Astrocyte (in vitro differentiated cells and primary cell): ENCODE measurements around the gene THSD7B.
"Not testable (repeated sequence)": the region's sequence is repeated elsewhere in the genome, so short reads cannot be mapped to it uniquely, and the experiment has no call there.

Experiments used
- EZH2 ChIP-seq: IDR thresholded peaks from 2 replicates; pipeline ENCODE4 v1.6.1; 2012; ENCODE audit warnings: mild to moderate bottlenecking, low read length, inconsistent platforms; ENCODE audit not compliant: insufficient read depth
- TF ChIP-seq, protein P1 (sequence below): IDR thresholded peaks from 2 replicates; pipeline ENCODE4 v1.5.1; 2011; ENCODE audit warnings: low read depth, mild to moderate bottlenecking, inconsistent platforms, low read length, moderate library complexity; ENCODE audit not compliant: insufficient read depth

GRCh38 chr2:137588578-137588977, 823.2 kb downstream of the THSD7B start:
- TF ChIP-seq, protein P1, sequence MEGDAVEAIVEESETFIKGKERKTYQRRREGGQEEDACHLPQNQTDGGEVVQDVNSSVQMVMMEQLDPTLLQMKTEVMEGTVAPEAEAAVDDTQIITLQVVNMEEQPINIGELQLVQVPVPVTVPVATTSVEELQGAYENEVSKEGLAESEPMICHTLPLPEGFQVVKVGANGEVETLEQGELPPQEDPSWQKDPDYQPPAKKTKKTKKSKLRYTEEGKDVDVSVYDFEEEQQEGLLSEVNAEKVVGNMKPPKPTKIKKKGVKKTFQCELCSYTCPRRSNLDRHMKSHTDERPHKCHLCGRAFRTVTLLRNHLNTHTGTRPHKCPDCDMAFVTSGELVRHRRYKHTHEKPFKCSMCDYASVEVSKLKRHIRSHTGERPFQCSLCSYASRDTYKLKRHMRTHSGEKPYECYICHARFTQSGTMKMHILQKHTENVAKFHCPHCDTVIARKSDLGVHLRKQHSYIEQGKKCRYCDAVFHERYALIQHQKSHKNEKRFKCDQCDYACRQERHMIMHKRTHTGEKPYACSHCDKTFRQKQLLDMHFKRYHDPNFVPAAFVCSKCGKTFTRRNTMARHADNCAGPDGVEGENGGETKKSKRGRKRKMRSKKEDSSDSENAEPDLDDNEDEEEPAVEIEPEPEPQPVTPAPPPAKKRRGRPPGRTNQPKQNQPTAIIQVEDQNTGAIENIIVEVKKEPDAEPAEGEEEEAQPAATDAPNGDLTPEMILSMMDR, result not testable (repeated sequence)
- not testable (repeated sequence) for TF ChIP-seq EZH2
